HuH-7 (cell line): ENCODE data around the gene TMEM107.
A peak's percentile ranks its signal among the peaks of the same experiment; 100 is the strongest.

ENCODE experiments used
- DNase-seq: peaks from one replicate; pipeline ENCODE4 v3.0.0; 2011; ENCODE audit warnings: low spot score

TMEM107 gene

GRCh38 chr17:8150194-8151119 lies 25.7 kb downstream of the TMEM107 start:
- no peak for DNase-seq

DNA sequence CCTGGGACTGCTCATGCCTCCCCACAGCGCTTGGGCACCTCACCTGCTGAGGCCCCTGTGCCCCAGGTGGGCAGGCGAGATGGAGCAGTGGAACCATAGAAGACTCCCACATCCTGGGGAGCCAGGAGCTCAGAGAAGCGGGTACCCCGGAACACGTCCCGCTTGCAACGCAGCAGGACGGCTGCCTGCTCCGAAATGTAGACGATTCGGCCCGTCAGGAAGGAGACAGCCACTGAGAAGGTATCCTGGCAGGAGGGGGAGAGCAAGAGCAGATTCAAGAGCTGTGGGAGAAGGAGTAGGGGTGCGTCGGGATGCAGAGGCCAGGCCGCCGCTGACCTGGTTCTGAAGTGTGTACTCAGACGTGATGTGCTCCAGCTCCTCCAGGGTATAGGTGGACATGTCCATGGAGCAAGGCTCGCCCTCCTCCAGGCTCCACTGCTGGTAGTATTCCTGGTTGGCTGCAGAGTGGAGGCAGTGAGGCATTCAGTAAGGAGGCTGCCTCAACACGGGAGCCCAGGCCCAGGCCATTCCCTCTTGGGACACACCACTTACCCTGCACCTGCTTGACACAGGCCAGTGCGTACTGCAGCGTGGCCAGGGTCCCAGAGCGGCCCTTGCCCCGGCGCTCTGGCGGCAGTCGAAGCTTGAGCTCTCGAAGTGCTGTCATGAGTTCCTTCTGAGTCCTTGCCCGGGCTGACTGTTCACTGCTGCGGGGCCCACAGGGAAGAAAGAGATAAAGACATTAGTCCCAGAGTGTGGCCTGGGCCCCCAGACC lies 26.6 kb downstream of the TMEM107 start:
- DNase-seq: no peak

GRCh38 chr17:8148560-8148959 lies 27.6 kb downstream of the TMEM107 start:
- DNase-seq: no peak

- DNase-seq: no peak
These were observed 28.3 kb downstream of the TMEM107 start for GRCh38 chr17:8147805-8148404.

DNA sequence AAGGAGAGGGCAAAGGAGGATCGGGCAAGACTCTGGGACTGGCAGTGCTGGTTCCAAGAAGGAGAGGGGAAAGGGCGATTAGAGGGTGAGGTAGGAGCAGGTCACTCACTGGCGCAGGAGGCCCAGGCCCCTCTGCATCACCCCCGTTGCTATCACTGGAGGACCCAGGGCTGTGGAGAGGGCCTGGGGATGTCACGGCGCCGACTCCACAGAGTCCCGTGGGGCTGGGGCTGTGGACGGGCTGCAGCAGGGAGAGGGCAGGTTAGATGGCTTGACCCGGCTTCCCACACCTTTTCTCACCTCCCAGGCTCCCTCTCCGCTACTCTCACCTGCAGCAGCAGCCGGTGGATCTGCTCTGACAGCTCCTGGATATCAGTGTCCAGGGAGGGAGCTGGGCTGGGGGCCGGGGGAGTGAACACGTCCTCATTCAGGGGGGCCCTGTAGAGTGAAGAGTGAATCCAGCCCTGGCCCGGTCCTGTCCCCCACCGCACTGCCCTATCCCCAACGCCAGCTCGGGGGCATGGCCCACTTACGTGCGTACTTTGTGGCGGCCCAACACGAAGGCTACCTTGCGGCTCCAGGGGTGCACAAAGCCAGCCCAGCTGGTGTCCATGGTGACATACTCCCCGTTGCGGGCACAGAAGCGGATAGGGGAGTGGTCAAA lies 28.9 kb downstream of the TMEM107 start:
- DNase-seq: no peak

- no peak for DNase-seq
These were observed 29.6 kb downstream of the TMEM107 start for GRCh38 chr17:8146381-8147140.

- no peak for DNase-seq
These were observed 30.4 kb downstream of the TMEM107 start for GRCh38 chr17:8145811-8146210.

DNA sequence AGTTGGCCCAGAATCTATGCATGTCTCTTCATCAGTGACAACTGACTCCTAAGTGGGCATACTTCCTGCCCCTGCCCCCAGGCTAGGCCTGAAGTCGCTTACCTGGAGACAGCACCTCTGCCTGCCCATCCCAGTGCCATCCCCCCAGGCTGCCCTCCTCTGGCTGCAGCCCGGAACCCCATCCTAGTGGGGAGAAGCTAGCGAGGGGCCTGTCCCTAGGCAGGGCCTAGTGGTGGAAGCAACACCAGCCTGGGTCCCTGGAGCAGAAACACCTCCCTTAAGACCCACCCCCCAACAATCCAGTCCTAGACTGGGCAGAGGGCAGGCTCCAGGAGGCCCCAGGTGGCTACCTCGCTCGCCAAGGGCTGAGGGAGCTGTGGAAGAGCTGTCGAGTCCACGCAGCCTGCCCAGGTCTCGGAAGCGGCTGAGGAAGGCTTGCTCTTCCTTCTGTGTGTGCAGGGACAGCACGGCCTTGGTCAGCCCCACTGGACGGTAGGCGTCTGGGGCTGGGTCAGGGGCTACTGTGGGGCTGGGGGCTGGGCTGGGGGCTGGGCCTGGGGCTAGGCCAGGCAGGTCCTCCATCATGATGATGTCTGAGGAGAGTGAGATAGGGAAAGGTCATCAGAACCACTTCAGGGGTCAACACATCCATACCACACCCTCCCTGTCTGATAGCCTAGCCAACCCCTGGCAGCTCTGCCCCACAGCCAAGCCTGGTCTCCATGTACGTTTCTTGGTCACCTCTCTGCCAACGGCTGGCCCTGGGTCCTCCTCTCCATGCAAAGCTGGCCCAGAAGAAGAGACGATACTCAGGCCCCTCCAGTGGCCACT lies 31.6 kb downstream of the TMEM107 start:
- DNase-seq: no peak

- no peak for DNase-seq
These were observed 32.4 kb downstream of the TMEM107 start for GRCh38 chr17:8143581-8144400.

DNA sequence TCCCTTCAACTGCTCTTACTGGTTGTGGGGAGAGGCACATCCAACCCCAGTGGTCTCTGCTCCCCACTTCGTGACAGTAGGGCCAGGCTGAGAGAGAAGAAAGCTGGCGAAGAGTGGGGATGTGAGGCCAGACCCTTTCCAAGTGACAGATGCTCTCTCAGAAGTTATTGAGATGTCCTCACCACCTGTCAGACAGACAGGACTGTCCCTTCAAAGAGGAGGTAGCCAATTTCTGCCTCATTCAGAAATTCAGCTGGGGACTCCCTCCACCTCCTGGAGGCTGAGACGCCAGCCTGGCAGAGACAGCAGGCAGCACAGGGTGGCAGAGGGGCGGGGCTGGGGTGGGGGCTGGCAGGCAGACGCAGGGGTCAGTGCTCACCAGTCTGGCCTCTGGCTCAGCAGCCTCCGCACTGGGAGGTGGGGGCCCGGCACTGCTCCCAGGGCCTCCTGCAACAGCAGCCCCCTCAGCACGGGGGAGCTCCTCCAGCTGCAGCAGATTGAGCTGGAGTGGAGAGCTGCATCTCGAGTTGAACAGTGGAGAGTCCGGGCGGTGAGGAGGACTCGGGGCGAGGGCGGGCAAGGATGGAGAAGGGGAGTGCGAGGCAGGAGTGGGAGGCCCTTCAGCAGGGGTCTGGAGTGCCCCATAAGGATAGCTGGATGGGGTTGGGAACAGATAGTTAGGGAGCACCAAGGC lies 33.1 kb downstream of the TMEM107 start:
- no peak for DNase-seq

- no peak for DNase-seq
These were observed 33.9 kb downstream of the TMEM107 start for GRCh38 chr17:8142158-8142886.

GRCh38 chr17:8141741-8142140 lies 34.4 kb downstream of the TMEM107 start:
- DNase-seq: no peak

GRCh38 chr17:8141045-8141444 lies 35.1 kb downstream of the TMEM107 start:
- DNase-seq: no peak

- DNase-seq: no peak
These were observed 35.8 kb downstream of the TMEM107 start for GRCh38 chr17:8140065-8141029.

GRCh38 chr17:8138672-8139371 lies 37.4 kb downstream of the TMEM107 start:
- peak; percentile 75 for DNase-seq

GRCh38 chr17:8138374-8138671 lies 37.9 kb downstream of the TMEM107 start:
- no peak for DNase-seq
